Neural progenitor cell (in vitro differentiated cells): Measurements from ENCODE around the gene NLK. TPM values are rescaled to one million over a fixed set of nuclear protein-coding genes. Genes with fewer than 3 reads are reported as not detected.

Experiments used
- DNase-seq: peaks from one replicate; pipeline ENCODE4 v3.0.0-alpha.2; 2016; ENCODE audit warnings: low spot score
- H2AFZ ChIP-seq: fragments of 200-600 bp; sonication (generic); replicated peaks from 2 replicates; pipeline ENCODE4 v1.6.1; 2016; ENCODE audit warnings: antibody characterized with exemption
- H3F3A ChIP-seq: fragments of 200-600 bp; sonication (generic); 2 replicates; pipeline ENCODE4 v1.6.1; 2016; ENCODE audit warnings: antibody characterized with exemption, low read depth
- H3K27ac ChIP-seq: fragments of 200-600 bp; sonication (generic); 2 replicates; pipeline ENCODE4 v1.5.1; 2016; ENCODE audit warnings: mild to moderate bottlenecking
- H3K27me3 ChIP-seq: fragments of 200-600 bp; sonication (generic); 2 replicates; pipeline ENCODE4 v1.6.1; 2016; ENCODE audit warnings: mild to moderate bottlenecking, moderate library complexity
- H3K36me3 ChIP-seq: fragments of 200-600 bp; sonication (generic); 2 replicates; pipeline ENCODE4 v1.5.1; 2016
- H3K4me1 ChIP-seq: fragments of 200-600 bp; sonication (generic); 2 replicates; pipeline ENCODE4 v1.6.1; 2016; ENCODE audit warnings: mixed run types
- H3K4me2 ChIP-seq: fragments of 200-600 bp; sonication (generic); 2 replicates; pipeline ENCODE4 v1.6.1; 2016
- H3K4me3 ChIP-seq: fragments of 200-600 bp; sonication (generic); 2 replicates; pipeline ENCODE4 v1.5.1; 2016
- H3K79me2 ChIP-seq: fragments of 200-600 bp; sonication (generic); 2 replicates; pipeline ENCODE4 v1.6.1; 2016; ENCODE audit warnings: low read depth
- H3K9ac ChIP-seq: fragments of 200-600 bp; sonication (generic); 2 replicates; pipeline ENCODE4 v1.6.1; 2016
- H3K9me3 ChIP-seq: fragments of 200-600 bp; sonication (generic); 2 replicates; pipeline ENCODE4 v1.5.1; 2016; ENCODE audit warnings: low read depth
- H4K20me1 ChIP-seq: fragments of 200-600 bp; sonication (generic); 2 replicates; pipeline ENCODE4 v1.6.1; 2016; ENCODE audit warnings: low read depth
- H3K27ac Mint-ChIP-seq: 3 replicates; pipeline ENCODE4 v1.8.0; 2021; ENCODE audit warnings: mixed read lengths
- H3K27me3 Mint-ChIP-seq: 2 replicates; pipeline ENCODE4 v1.8.0; 2022; ENCODE audit warnings: low read depth, mild to moderate bottlenecking, inconsistent platforms, moderate library complexity, mixed read lengths; ENCODE audit not compliant: insufficient read depth
- H3K36me3 Mint-ChIP-seq: 3 replicates; pipeline ENCODE4 v1.8.0; 2021; ENCODE audit warnings: mixed read lengths
- H3K4me1 Mint-ChIP-seq: 3 replicates; pipeline ENCODE4 v1.8.0; 2021; ENCODE audit warnings: mixed read lengths
- H3K4me3 Mint-ChIP-seq: 3 replicates; pipeline ENCODE4 v1.8.0; 2021; ENCODE audit warnings: mild to moderate bottlenecking, moderate library complexity, mixed read lengths
- H3K9me3 Mint-ChIP-seq: 3 replicates; pipeline ENCODE4 v1.8.0; 2020; ENCODE audit warnings: mixed read lengths
- CTCF ChIP-seq: fragments of 200-600 bp; sonication (generic); IDR thresholded peaks from 2 replicates; pipeline ENCODE4 v1.5.1; 2017; ENCODE audit warnings: antibody characterized with exemption, mild to moderate bottlenecking
- EZH2 ChIP-seq: fragments of 200-600 bp; sonication (generic); IDR thresholded peaks from 2 replicates; pipeline ENCODE4 v1.6.1; 2017; ENCODE audit warnings: antibody characterized with exemption, mild to moderate bottlenecking, moderate library complexity
- EZH2phosphoT487 ChIP-seq: fragments of 200-600 bp; sonication (generic); IDR thresholded peaks from 2 replicates; pipeline ENCODE4 v1.6.1; 2017; ENCODE audit warnings: antibody characterized with exemption
- total RNA-seq: library from RNA; depleted of rRNA; stranded (reverse); fragments of >200 nt; gene quantifications from 2 replicates; pipeline ENCODE4 v1.2.3, GENCODE V29; 2015; ENCODE audit warnings: low replicate concordance

The NLK gene
- total RNA-seq, 1 donor from 2014 or later: 61.7 TPM

DNA sequence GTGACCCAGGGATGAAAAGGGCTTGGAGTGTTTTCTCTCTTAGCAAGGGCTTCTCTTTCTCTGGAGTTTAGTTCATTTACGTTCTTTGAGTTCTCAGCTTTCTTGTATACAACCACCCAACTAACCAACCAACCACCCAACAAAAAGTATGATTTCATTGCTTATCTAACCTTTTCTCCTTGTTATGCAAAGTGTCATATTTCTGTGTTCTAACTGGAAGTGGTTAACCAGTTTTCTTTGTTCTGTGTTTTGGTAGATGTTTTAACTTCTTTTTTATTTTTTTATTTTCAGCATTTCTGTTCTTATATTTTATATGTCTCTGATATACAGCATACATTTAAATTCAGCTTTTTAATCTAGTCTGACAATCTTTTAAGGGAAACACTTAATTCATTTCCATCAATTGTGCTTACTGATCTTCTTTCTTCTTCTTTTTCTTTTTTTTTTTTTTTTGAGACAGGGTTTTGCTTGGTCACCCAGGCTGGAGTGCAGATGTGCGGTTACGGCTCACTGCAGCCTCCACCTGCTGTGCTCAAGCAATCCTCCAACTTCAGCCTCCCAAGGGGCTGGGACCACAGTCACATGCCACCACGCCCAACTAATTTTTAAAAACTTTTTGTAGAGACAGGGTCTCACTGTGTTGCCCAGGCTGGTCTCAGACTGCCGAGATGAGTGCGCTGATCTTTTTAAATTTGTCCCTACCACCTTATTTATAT, 29.6 kb downstream of the NLK start:
- peaks cover 3% of the 10 kb centered on the region for H3K27me3 Mint-ChIP-seq
- H3K9me3 Mint-ChIP-seq: peaks cover 32% of the 10 kb centered on the region
- H3K4me3 Mint-ChIP-seq: no peak overlapping the region
- Histone ChIP-seq H3K36me3 (no peaks in the 10 kb centered on the region), H3K4me1 (peaks cover 18% of the 10 kb centered on the region), H3K4me2 (no peak overlapping the region), H3K9ac (no peak overlapping the region), H4K20me1 (peaks cover 44% of the 10 kb centered on the region), H3K27ac (peak overlapping the region; percentile 61), H3F3A (peaks cover 9% of the 10 kb centered on the region), H3K9me3 (no peaks in the 10 kb centered on the region), H3K27me3 (no peaks in the 10 kb centered on the region), H3K79me2 (peaks cover 100% of the 10 kb centered on the region), H3K4me3 (no peak overlapping the region), H2AFZ (no peak overlapping the region)
- no peak for TF ChIP-seq EZH2phosphoT487
- no peak for TF ChIP-seq EZH2
- TF ChIP-seq CTCF: no peak
- H3K4me1 Mint-ChIP-seq: no peaks in the 10 kb centered on the region
- no peak overlapping the region for H3K27ac Mint-ChIP-seq
- H3K36me3 Mint-ChIP-seq: peaks cover 30% of the 10 kb centered on the region
- no peak for DNase-seq

GRCh38 chr17:28072936-28073533, 30.6 kb downstream of the NLK start:
- peak; percentile 8 for DNase-seq
- Histone ChIP-seq H4K20me1 (peaks cover 44% of the 10 kb centered on the region), H3K4me3 (no peak overlapping the region), H3F3A (peaks cover 9% of the 10 kb centered on the region), H3K27ac (no peak overlapping the region), H3K36me3 (no peaks in the 10 kb centered on the region), H3K27me3 (no peaks in the 10 kb centered on the region), H3K4me2 (peak overlapping the region; percentile 16), H3K4me1 (peaks cover 18% of the 10 kb centered on the region), H3K79me2 (peaks cover 100% of the 10 kb centered on the region), H2AFZ (no peak overlapping the region), H3K9ac (no peak overlapping the region), H3K9me3 (no peaks in the 10 kb centered on the region)
- Mint-ChIP-seq H3K4me3 (no peak overlapping the region), H3K36me3 (peaks cover 28% of the 10 kb centered on the region), H3K27me3 (peaks cover 3% of the 10 kb centered on the region), H3K27ac (no peak overlapping the region), H3K4me1 (no peaks in the 10 kb centered on the region), H3K9me3 (peaks cover 29% of the 10 kb centered on the region)
- no peak for TF ChIP-seq EZH2
- no peak for TF ChIP-seq CTCF
- no peak for TF ChIP-seq EZH2phosphoT487

GRCh38 chr17:28074010-28074409, 31.5 kb downstream of the NLK start:
- Histone ChIP-seq H3K4me2 (no peak overlapping the region), H3K9me3 (no peaks in the 10 kb centered on the region), H3K27me3 (no peaks in the 10 kb centered on the region), H3K79me2 (peaks cover 100% of the 10 kb centered on the region), H3K4me3 (no peak overlapping the region), H3K36me3 (no peaks in the 10 kb centered on the region), H3K4me1 (peaks cover 18% of the 10 kb centered on the region), H3F3A (peaks cover 9% of the 10 kb centered on the region), H3K9ac (no peak overlapping the region), H4K20me1 (peaks cover 44% of the 10 kb centered on the region), H2AFZ (no peak overlapping the region), H3K27ac (no peak overlapping the region)
- H3K9me3 Mint-ChIP-seq: peaks cover 26% of the 10 kb centered on the region
- H3K4me1 Mint-ChIP-seq: no peaks in the 10 kb centered on the region
- H3K27ac Mint-ChIP-seq: no peak overlapping the region
- H3K4me3 Mint-ChIP-seq: no peak overlapping the region
- DNase-seq: no peak
- H3K27me3 Mint-ChIP-seq: peaks cover 3% of the 10 kb centered on the region
- H3K36me3 Mint-ChIP-seq: peaks cover 23% of the 10 kb centered on the region
- TF ChIP-seq CTCF (no peak), EZH2phosphoT487 (no peak), EZH2 (no peak)
